ENCODE measurements around the gene HAP1. TPM values are rescaled to one million over a fixed set of nuclear protein-coding genes. Genes with fewer than 3 reads are reported as not detected.

HAP1 gene
- total RNA-seq, 3 donors from 2014 or later (not counting 1 experiment from before 2014, with no cell fraction given), result not detected

DNA sequence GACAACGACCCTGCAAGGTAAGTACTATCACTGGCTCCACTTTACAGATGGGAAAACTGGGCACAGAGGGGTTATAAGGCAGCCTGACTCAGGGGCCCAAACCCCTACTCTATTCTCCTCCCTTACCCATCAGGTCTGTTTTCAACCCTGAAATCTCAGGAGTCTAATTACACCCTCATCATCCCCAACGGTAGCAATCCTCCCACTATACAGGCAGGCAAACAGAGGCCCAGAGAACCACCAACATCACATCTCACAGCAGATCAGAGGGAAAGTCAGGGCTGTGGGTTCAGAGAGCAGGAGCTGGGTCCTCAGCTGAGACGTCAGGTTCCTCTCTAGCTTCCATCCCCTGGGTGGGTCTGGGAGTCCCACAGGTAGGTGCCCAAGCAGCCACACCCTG is 35.5 kb upstream of the HAP1 start:
- no peak overlapping the region for H3K27ac Mint-ChIP-seq
- no peaks in the 10 kb centered on the region for H3K4me1 Mint-ChIP-seq
- H3K36me3 Mint-ChIP-seq, result no peaks in the 10 kb centered on the region
- Histone ChIP-seq H3K27me3 (ENCODE audit: control insufficient read depth, insufficient read depth, low read length) (no peaks in the 10 kb centered on the region), H3K36me3 (ENCODE audit: control insufficient read depth, insufficient read depth, low read length) (no peaks in the 10 kb centered on the region), H3K4me3 (ENCODE audit: low read length) (no peak overlapping the region), H3K4me1 (ENCODE audit: control insufficient read depth, insufficient read depth, low read length) (no peaks in the 10 kb centered on the region), H3K9me3 (ENCODE audit: control insufficient read depth, insufficient read depth, low read length) (no peaks in the 10 kb centered on the region), H3K27ac (ENCODE audit: low read length) (no peak overlapping the region)
- no peak for ATAC-seq
- H3K9me3 Mint-ChIP-seq, result no peaks in the 10 kb centered on the region
- intact Hi-C loops (cut with micrococcal nuclease), result no loop called here
- DNase-seq, result no peak
- WGBS (ENCODE audit: insufficient coverage), result 71% methylated on average over 3 of the region's 3 CpGs
- H3K27me3 Mint-ChIP-seq (ENCODE audit: low read depth in 2 of 2), result no peaks in the 10 kb centered on the region
- TF ChIP-seq, protein P1, sequence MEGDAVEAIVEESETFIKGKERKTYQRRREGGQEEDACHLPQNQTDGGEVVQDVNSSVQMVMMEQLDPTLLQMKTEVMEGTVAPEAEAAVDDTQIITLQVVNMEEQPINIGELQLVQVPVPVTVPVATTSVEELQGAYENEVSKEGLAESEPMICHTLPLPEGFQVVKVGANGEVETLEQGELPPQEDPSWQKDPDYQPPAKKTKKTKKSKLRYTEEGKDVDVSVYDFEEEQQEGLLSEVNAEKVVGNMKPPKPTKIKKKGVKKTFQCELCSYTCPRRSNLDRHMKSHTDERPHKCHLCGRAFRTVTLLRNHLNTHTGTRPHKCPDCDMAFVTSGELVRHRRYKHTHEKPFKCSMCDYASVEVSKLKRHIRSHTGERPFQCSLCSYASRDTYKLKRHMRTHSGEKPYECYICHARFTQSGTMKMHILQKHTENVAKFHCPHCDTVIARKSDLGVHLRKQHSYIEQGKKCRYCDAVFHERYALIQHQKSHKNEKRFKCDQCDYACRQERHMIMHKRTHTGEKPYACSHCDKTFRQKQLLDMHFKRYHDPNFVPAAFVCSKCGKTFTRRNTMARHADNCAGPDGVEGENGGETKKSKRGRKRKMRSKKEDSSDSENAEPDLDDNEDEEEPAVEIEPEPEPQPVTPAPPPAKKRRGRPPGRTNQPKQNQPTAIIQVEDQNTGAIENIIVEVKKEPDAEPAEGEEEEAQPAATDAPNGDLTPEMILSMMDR (IDR thresholded peaks at IDR 0.05), result no peak
- no peak overlapping the region for H3K4me3 Mint-ChIP-seq

DNA sequence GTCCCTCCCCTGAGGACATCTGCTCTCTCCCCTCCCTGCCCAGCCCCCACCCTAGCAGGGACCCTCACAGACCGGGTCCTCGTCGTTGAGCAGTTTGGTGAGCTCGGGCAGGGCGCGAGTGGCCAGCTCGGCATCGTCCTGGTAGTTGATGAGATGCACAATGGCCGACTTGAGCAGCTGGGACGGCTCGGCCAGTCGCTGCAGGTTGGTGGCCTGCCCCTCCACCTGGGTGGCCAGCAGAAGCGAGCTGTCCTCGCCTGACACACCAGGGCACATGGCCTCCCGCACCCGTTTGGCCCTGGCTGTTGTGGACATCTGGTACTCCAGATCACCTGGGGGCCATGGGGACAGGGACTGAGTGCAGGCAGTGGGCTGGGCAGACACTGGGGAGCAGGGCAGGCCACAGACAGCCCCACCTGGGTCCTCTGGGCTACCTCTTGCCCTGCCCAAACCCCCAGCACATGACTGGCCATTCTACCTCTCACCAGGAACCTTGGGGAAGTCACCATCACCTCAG is 35.0 kb upstream of the HAP1 start:
- H3K27me3 Mint-ChIP-seq (ENCODE audit: low read depth in 2 of 2), result no peaks in the 10 kb centered on the region
- DNase-seq (no peak), ATAC-seq (no peak)
- no peaks in the 10 kb centered on the region for H3K4me1 Mint-ChIP-seq
- H3K27me3 ChIP-seq (ENCODE audit: control insufficient read depth, insufficient read depth, low read length), result no peaks in the 10 kb centered on the region
- no peaks in the 10 kb centered on the region for H3K36me3 ChIP-seq (ENCODE audit: control insufficient read depth, insufficient read depth, low read length)
- WGBS (ENCODE audit: insufficient coverage), result 96% methylated on average over 16 of the region's 16 CpGs
- no peak overlapping the region for H3K27ac Mint-ChIP-seq
- no peaks in the 10 kb centered on the region for H3K36me3 Mint-ChIP-seq
- H3K4me3 ChIP-seq (ENCODE audit: low read length), result no peak overlapping the region
- H3K4me1 ChIP-seq (ENCODE audit: control insufficient read depth, insufficient read depth, low read length), result no peaks in the 10 kb centered on the region
- intact Hi-C loops (cut with micrococcal nuclease), result no loop called here
- no peak overlapping the region for H3K4me3 Mint-ChIP-seq
- no peak overlapping the region for H3K27ac ChIP-seq (ENCODE audit: low read length)
- TF ChIP-seq, protein P1 (IDR thresholded peaks at IDR 0.05), result no peak
- H3K9me3 Mint-ChIP-seq, result no peaks in the 10 kb centered on the region
- H3K9me3 ChIP-seq (ENCODE audit: control insufficient read depth, insufficient read depth, low read length), result no peaks in the 10 kb centered on the region

DNA sequence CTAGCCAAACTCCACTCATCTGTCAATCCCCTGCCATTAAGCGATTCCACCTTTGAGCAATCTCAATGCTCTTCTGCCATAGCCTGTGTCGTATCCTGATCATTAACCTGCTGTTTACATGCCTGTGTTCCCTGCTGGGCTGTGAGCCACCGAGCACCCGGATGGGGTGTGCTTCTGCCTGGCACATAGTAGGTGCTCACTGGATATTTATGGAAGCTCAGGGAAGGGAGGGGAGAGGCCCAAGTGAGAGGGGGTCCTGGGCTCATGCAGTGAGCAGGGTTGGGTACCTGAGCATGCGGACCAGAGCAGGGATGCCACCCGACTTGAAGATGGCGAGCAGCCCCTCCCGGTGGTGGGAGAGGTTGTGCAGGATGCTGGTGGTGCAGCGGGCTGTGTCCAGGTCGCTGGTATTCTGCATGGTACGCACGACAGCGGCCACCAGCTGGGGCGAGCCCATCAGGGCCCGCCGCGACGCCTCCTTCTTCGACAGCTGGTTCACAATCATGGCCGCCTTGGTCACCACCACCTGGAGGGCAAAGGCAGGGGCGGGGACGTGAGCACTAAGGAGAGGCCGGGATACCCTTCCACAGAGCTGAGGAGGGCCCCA is 34.3 kb upstream of the HAP1 start:
- no peaks in the 10 kb centered on the region for H3K36me3 Mint-ChIP-seq
- H3K27ac Mint-ChIP-seq, result no peak overlapping the region
- ATAC-seq (no peak), DNase-seq (no peak)
- Histone ChIP-seq H3K9me3 (ENCODE audit: control insufficient read depth, insufficient read depth, low read length) (no peaks in the 10 kb centered on the region), H3K4me3 (ENCODE audit: low read length) (no peak overlapping the region), H3K4me1 (ENCODE audit: control insufficient read depth, insufficient read depth, low read length) (no peaks in the 10 kb centered on the region), H3K27ac (ENCODE audit: low read length) (no peak overlapping the region), H3K27me3 (ENCODE audit: control insufficient read depth, insufficient read depth, low read length) (no peaks in the 10 kb centered on the region), H3K36me3 (ENCODE audit: control insufficient read depth, insufficient read depth, low read length) (no peaks in the 10 kb centered on the region)
- no peaks in the 10 kb centered on the region for H3K4me1 Mint-ChIP-seq
- WGBS (ENCODE audit: insufficient coverage), result 96% methylated on average over 23 of the region's 23 CpGs
- TF ChIP-seq, protein P1 (IDR thresholded peaks at IDR 0.05), result no peak
- no peaks in the 10 kb centered on the region for H3K27me3 Mint-ChIP-seq (ENCODE audit: low read depth in 2 of 2)
- no peak overlapping the region for H3K4me3 Mint-ChIP-seq
- intact Hi-C loops (cut with micrococcal nuclease), result no loop called here
- H3K9me3 Mint-ChIP-seq, result no peaks in the 10 kb centered on the region
